GM21619 (cell line): Measurements from ENCODE around the gene PHACTR1.

Experiments
- ATAC-seq: cut with Tn5 transposase; IDR thresholded peaks from one replicate; pipeline ENCODE4 v1.9.1; 2021; ENCODE audit not compliant: unreplicated experiment

PHACTR1 gene

GRCh38 chr6:12974551-12974950 lies 258.0 kb downstream of the PHACTR1 start:
- no peak for ATAC-seq

DNA sequence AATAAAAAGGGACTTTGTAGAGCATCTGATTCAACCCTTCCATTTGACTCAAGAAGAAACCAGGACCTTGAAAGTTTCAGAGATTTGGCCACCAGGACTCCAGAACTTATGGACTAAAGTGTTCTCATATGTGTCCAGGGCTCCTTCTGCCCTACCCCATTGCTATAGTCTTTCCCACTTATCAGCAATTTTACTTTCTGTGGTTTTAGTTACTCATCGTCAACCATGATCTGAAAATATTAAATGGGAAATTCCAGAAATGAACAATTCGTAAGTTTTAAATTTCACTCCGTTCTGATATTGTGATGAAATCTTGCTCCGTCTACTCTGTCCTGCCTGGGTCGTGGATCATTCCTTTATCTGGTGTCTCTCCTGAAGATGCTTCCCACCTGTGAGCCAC lies 259.8 kb downstream of the PHACTR1 start:
- ATAC-seq: no peak

DNA sequence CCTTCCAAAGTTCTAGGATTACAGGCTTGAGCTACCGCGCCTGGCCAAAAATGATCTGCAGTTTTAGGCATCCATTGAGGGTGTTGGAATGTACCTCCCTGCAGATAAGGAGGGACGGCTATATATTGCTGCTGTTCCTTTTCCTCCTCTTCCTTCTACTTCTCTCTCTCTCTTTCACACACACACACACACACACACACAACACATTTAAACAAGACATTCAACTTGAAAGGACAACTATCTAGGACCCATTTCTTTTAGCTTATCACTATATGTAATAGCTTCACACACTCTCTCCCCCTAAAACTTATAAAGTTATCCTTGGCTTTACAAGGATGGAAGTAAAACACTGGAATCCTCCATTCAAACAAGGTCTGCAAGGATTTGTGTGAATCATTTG lies 260.6 kb downstream of the PHACTR1 start:
- no peak for ATAC-seq

DNA sequence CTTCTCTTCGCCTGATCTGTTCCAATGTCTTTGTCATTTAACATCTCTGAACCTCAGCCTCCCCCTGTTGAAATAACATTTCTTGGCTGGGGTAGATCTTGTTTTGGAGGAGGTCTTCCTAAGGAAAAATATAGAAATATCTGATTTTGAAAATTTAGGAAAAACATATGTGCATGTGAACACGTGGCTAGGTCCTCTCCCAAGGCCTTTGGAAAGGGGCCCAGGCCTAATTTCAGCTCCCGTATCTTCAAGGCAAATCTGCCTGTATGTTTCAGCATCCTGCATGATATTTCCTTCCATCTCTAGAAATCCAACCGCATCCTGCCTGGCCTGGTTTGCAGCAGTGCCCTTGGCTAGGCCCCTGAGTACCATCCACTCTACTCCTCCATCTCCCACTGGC lies 261.2 kb downstream of the PHACTR1 start:
- no peak for ATAC-seq

DNA sequence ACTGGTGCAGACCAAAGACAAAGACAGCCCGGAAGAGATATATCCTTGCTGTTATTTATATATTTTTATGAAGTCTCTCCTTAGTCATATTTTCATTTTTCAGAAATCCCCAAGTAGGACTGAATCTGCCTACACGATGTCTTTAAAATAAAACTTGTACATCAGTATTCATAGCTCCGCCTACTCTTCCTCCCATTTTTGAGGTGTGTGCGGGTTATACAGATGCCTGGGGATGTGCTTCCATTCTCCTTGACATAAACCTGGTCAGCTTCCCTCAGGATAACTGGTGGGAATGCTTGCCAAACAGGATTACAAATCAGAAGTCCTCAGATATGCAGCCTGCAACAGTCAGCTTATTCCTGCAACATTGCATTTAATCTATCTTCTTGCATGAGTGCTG lies 264.2 kb downstream of the PHACTR1 start:
- no peak for ATAC-seq

GRCh38 chr6:12984776-12985175 lies 268.2 kb downstream of the PHACTR1 start:
- ATAC-seq: no peak

GRCh38 chr6:12987783-12988182 lies 271.2 kb downstream of the PHACTR1 start:
- no peak for ATAC-seq

DNA sequence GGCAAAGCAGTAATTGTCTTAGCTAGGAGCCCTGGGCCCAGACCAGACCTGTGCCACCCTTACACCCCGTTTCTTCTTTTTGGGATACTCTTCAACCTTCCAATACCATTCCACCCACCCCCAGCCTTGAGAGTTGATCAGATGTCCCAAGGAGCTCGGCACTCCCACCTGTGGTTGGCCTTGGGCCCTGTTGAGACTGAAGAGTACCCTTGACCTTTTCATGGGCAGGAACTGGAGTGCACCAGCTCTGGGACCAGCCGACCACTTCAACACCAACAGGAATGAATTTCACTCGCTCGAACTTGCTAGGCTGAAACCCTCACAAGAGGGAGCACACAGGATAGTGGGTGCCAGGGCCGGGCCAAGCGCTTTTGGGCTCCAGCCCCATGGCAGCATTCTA lies 273.6 kb downstream of the PHACTR1 start:
- ATAC-seq: no peak

DNA sequence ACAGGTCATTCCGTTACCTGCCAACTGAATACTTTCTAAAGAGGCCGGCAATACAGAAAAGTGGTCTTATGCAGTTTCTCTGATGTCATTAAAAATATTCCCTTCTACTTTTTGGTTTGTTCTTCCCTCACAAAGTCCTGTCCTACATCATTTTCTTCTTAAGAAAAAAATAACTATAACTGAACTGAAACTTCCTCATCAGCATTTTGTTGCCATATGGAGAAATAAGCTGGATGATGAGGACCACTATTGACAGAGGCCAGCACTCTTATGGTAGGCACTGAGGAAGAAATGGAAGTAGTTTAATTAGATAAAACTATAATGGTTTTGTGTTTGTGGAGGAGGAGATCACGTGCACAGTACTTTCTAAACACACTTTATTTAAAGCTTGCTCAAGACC lies 274.9 kb downstream of the PHACTR1 start:
- ATAC-seq: no peak

DNA sequence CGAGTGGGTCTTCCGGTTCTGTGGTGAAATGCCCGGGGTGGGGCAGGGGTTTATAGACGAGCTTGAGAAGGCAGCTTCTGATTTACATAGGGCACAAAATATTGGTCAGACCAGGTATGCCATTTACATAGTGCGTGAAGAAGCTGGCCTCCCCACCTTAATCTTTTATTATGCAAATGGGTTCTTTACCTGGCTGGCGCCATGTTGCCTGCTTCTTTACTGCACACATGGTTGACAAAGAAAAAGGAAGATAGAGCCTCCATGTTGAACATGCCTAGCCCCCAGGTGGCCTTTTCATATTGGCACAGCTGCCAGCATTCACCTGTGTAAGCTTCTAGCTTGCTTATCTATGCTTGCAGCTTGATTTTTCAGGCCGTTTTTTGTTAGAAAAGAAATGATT lies 276.2 kb downstream of the PHACTR1 start:
- ATAC-seq: no peak

DNA sequence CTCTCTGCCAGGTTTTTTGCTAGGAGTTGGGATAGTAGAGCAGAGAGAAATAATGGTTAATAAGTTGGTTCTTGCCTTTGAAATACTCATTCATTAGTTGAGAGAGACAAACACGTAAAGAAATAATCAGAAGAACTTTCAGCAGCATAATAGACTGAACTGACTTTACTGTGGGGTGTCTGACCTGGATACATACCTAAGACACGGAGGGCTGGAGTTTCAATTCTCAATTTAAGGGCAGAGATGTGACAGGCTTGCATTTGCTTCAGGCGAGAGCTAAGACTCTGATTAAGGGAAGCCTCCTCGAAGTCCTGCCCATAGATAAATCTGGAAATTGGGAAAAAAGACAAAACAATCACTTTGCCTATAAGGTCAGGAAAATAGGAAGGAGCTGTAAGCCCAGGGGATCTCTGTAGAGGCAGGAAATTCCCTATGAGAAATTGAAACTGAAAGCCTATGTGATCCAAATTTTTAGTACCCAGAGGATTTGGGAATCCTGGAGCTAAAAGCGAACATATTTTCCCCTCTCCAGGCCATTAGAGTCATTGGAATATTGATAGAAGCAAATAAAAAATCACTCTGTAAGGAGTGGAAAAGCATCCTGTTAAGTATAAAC lies 276.8 kb downstream of the PHACTR1 start:
- ATAC-seq: no peak

DNA sequence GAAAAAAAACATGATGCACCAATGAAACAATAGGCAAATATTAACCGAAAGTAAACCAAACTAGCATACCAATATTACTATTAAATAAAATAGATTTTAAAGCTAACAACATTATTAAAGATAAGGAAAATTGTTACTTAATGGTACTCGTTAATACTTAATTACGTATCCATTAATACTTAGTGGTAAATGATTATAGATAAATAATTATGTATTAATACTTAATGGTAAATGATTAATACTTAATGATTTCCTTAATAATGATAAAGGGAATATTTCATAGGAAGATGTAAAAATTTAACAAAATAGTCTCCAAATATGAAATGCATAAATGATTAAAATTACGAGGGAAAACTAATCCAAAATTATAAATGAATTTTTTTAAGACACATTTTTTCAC lies 278.9 kb downstream of the PHACTR1 start:
- no peak for ATAC-seq

GRCh38 chr6:13000537-13000936 lies 284.0 kb downstream of the PHACTR1 start:
- ATAC-seq: no peak

- no peak for ATAC-seq
Measured at GRCh38 chr6:13001927-13002326, 285.4 kb downstream of the PHACTR1 start.

DNA sequence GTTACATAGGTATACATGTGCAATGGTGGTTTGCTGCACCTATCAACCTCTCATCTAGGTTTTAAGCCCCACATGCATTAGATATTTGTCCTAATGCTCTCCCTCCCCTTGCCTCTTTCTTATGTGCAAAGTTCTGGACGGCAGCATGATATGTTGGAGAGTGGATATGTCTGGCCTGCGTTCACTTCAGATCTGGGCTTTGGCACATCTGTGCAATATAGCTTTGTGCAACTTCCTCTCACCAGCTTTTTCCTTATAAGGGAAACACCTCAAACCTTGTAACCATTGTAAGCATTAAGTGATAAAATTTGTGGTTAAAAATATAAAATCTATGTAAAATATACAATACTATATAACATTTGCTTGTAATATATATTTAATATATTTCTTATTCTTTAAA lies 288.0 kb downstream of the PHACTR1 start:
- no peak for ATAC-seq

GRCh38 chr6:13005994-13006393 lies 289.4 kb downstream of the PHACTR1 start:
- no peak for ATAC-seq

GRCh38 chr6:13006578-13007300 lies 290.2 kb downstream of the PHACTR1 start:
- no peak for ATAC-seq

DNA sequence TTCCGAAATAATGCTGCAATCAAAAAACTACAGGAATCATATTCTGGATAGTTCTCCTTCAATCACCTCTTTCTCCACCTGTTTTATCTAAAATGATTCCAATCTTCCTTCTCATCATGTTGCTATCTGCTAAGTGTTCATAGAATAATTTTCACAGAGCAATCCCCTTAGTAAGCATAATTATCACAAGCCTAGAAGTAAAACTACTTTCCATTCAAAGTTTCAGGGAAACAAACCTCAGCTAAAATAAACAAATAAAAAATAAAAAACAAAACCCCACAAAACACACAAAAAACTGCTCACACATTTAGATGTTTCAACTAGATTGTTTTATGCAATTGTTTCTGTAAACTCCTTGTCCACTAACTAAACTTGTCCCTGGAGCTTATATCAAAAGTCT lies 291.2 kb downstream of the PHACTR1 start:
- ATAC-seq: no peak

GRCh38 chr6:13009031-13009430 lies 292.5 kb downstream of the PHACTR1 start:
- ATAC-seq: no peak

GRCh38 chr6:13009461-13009860 lies 292.9 kb downstream of the PHACTR1 start:
- ATAC-seq: no peak

DNA sequence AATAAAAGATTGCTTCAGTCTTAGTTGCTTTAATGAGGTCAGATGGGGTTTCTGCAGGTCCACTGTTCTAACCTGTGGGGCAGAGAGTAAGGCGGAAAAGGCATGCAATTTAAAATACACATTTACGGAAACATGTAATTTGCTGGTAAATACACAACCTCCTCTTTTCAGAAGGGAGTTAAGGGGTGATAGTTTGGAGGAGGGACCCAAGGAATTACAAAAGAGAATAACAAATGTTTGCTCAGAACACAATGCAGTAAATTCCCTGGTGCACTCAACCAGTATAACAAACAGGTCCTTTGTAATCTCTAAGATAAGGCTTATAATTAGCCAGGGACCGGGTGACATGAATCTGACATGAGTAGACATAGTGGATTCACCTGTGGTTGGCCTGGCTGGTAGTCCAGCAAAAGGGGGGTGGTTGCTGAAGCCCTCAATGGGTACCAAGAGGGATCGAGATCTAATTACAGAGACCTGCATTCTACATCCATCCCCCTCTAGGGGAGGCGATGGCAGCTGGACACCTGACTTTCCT lies 295.1 kb downstream of the PHACTR1 start:
- no peak for ATAC-seq

DNA sequence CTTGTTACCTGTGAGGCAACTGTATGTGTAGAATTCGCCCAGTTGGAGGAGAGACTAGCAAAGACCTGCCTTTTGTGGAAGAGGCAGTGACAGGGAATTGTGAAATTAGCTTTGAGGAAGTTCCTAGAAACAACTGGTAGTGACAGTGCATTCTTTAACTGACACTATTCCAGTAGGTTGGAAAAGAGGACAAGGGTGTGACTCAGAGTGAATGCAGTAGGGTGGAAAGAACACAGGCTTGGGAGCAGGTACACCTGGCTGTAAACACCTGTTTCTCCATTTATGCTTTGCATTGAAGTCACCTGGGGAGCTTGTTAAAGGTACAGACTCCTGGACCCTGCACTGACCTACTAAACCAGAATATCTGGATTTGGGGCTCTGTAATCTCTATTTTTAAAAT lies 295.7 kb downstream of the PHACTR1 start:
- no peak for ATAC-seq
